Stimulated activated CD4-positive, alpha-beta T cell treated with anti-CD3 and anti-CD28 coated beads, Interleukin-12 subunit alpha, Interleukin-12 subunit beta, amount 100 ng/mL, for 48 hours (primary cell): ENCODE data around the gene PRRT3.
"Not testable (repeated sequence)": the region's sequence is repeated elsewhere in the genome, so short reads cannot be mapped to it uniquely, and the experiment has no call there.

Source experiments
- DNase-seq, 3 donors: peaks; one replicate each; pipeline ENCODE4 v3.0.0-alpha.2; 2020; ENCODE audit warnings: low read depth in 2 of 3, low spot score in 1 of 3

The PRRT3 gene

GRCh38 chr3:9947025-9947995 lies 4.9 kb downstream of the PRRT3 start:
- DNase-seq: no peak

GRCh38 chr3:9946112-9947024 lies 5.8 kb downstream of the PRRT3 start:
- DNase-seq: peak; percentile 58 to 80 (median 61)

- no peak for DNase-seq
Measured at GRCh38 chr3:9945358-9945757, 6.8 kb downstream of the PRRT3 start.

- no peak for DNase-seq
Measured at GRCh38 chr3:9944271-9944670, 7.9 kb downstream of the PRRT3 start.

GRCh38 chr3:9942934-9943690 lies 9.1 kb downstream of the PRRT3 start:
- no peak for DNase-seq

GRCh38 chr3:9942164-9942563 lies 10.0 kb downstream of the PRRT3 start:
- no peak for DNase-seq

GRCh38 chr3:9940746-9941145 lies 11.5 kb downstream of the PRRT3 start:
- no peak for DNase-seq

GRCh38 chr3:9939906-9940305 lies 12.3 kb downstream of the PRRT3 start:
- DNase-seq: not testable (repeated sequence)

GRCh38 chr3:9938966-9939365 lies 13.2 kb downstream of the PRRT3 start:
- no peak for DNase-seq

GRCh38 chr3:9937486-9938238 lies 14.5 kb downstream of the PRRT3 start:
- no peak for DNase-seq

- no peak for DNase-seq
Measured at GRCh38 chr3:9935966-9936510, 16.2 kb downstream of the PRRT3 start.

GRCh38 chr3:9934993-9935392 lies 17.2 kb downstream of the PRRT3 start:
- no peak for DNase-seq

- DNase-seq: no peak
Measured at GRCh38 chr3:9934235-9934621, 18.0 kb downstream of the PRRT3 start.

- DNase-seq: peak; percentile 93 to 95 (median 93)
Measured at GRCh38 chr3:9933561-9934234, 18.5 kb downstream of the PRRT3 start, which contains the start of gene CRELD1. Gene CRELD1 (plus strand): TSS chr3:9933834. CDS start chr3:9934439, 605 bp downstream.

GRCh38 chr3:9932843-9933560 lies 19.2 kb downstream of the PRRT3 start:
- DNase-seq: peak; percentile 76 to 86 (median 83)

- DNase-seq: no peak
Measured at GRCh38 chr3:9932535-9932842, 19.7 kb downstream of the PRRT3 start.

GRCh38 chr3:9930804-9931418 lies 21.3 kb downstream of the PRRT3 start:
- DNase-seq: no peak

GRCh38 chr3:9928158-9928557 lies 24.1 kb downstream of the PRRT3 start:
- no peak for DNase-seq
